RPMI8226 (cell line): ENCODE measurements around the gene DUOXA2.
"Not testable (repeated sequence)": the region's sequence is repeated elsewhere in the genome, so short reads cannot be mapped to it uniquely, and the experiment has no call there.

Experiments used
- DNase-seq: peaks from one replicate; pipeline ENCODE4 v3.0.0-alpha.2; 2015

DUOXA2 gene

DNA sequence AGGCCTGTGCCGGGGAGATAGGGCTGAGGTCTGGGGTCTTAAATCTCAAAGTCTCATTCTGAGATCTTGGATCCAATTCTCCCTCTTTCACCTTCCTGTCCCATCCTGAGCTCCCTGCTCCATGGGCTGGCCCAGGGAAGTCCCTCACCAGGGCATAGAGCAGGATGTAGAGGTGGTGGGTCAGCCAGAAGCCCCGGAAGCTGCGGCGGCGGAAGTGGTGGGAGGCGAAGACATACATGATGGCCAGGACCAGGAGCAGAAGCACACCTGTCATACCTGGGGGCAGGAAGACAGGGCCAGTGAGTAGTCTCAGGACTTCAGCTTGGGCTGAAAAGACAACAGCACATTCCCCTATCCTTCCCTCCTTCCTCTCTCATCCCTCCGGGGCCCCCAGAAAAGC, 16.7 kb upstream of the DUOXA2 start:
- DNase-seq, result no peak

DNA sequence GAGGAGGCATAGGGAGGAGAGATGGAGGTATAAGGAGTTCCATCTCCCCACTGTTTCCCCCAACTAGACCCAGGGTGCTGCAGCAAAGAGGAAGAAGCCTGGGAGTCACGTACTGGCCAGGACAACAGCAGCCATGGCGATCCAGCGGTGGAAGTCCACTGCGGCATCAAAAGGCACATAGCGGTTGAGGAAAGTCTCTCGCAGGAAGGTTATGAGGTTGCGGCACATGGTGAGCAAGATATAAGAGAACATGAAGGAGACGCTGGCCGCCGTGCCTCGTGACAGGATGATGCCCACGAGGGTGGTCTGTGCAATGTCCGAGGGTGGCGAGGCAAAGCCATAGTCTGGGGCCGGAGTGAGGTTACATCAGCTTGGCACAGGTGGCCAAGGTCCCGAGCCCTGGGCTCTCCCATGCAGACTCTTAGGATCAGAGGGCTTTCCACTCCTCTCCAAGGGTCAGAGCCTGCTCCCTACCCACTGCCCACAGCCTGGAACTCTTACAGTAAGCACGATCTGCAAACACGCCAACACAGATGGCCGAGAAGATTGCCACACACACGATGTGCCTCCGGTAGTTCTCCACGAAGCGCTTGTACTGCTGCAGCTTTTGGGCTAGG, 14.5 kb upstream of the DUOXA2 start:
- no peak for DNase-seq

DNA sequence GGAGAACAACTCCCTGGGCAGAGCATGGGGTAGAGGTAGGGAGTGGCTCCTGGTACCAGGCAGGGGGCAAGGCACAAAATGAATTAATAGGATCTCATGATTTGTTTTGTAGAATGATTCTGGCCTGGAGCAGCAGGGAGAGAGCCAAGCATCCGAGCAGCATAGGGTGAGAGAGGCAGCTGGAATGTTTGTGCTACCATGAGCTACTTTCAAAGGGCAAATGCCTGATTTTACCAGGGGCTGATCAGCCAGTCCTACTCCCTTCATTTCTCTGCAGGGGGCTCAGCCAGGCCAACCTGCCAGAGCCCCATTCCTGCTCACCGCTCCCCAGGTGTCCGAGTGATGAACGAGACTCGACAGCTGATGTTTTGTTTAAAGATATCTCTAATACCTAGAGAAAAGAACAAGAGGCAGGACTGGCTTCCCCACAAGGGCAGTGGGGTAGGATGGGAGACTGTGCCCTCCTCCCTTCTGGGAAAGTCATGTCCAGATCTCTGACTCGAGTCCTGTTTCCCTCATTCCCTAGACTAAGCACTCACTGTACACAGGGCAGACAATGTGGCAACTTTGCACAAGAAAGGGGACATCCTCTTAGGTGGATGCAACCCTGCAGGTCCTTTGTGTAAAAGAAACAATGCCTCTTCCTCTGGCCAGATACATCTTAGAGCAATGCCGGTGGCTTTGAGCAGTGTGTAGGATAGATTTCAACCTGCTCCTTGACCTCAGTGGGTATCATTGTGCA, 13.1 kb upstream of the DUOXA2 start:
- no peak for DNase-seq

DNA sequence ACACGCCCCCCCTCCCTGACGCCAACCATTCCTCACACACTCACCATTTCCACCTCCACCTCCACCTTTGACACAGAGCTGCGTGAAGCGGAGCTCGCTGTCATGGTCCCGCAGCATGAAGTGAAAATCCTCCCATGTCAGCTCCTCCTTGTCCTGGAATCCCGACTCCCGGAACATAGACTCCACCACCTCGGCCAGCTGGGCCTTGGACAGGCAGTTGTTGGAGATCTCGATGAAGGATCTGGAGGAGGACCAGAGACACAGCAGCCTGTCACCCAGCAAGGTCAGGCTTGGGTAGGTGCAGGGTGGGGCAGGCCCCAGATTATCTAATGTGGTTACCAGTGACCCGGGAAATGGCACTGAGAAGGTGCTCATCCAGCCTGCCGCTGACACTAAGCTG, 12.4 kb upstream of the DUOXA2 start:
- DNase-seq, result no peak

- no peak for DNase-seq
Observed at GRCh38 chr15:45102226-45102625, 11.9 kb upstream of the DUOXA2 start.

DNA sequence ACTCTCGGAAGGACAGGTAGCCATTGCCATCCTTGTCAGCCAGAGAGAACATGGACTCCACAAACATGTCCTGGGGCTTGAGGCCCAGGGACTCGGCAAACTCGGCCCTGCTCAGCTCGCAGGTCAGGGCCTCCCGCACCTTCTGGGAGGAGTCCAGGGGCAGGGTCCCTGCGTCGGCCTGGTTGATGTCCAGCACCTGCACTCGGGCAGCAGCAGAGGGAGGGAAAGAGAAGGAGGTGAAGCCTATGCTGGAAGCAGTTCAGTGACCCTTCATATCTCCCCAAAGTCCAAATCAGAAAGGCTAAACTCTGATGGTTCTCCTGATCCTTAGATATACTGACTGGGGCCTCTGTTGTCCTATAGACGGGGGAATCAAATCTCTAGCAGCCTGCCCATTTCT, 10.0 kb upstream of the DUOXA2 start:
- DNase-seq, result not testable (repeated sequence)

- no peak for DNase-seq
Observed at GRCh38 chr15:45105586-45105985, 8.5 kb upstream of the DUOXA2 start.

- DNase-seq, result no peak
Observed at GRCh38 chr15:45106002-45106790, 7.9 kb upstream of the DUOXA2 start.

DNA sequence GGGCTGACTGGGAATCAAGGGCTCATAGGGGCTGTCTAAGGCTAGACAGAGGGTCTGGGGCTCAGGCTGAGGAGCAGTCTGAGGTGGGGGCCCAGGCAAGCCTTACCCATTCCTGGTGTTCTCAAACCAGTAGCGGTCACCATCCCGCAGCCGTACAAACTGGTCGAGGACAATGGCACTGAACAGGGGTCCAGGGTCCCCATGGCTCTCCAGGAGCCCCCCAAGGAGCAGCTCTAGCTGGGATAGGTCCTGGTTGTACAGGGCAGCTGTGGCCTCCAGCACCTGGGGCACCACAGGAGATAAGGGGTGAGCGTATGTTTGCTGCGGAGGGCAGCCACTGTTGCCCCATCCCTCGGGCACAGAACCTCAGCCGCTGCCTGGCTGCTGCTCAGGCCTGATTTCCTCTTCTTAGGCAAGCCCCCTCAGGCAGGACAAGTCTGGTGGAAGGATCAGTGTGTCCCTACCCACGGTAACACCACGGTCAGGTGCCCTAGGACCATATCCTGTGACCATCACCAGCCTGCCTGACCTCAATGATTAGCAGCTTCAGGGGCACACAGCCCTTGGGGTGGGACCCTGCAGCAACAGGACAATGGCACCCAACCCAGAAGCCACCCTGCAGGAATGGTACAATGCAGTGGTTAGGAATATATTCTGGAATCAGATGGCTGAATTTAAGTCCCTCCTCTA, 6.0 kb upstream of the DUOXA2 start:
- DNase-seq, result no peak

DNA sequence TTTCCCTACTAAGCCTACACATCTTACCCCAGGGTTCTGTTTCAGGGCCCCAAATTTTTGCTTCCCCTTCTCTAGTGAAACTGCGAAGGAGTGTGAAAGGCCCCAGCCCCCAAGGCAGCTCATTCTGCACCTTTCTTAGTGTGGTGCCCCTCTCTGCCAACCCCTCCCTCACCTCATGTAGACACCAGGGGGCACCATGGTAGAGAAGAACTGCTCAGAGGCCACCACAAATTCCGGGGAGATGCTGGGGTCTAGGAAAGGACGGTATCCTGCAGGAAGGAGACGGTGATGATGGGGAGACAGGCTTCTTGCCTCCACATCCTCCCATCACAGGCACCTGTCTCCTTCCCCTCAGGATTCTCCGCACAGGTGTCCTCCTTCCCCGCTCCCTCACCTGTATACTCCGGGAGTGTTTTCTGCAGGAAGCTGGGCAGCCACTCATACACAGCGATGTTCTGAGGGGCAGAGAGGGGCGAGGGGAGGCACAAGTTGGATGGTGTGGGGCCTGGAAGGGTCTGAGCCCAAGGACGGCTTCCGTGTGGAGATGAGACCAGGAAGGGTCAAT, 3.8 kb upstream of the DUOXA2 start:
- DNase-seq, result no peak

DNA sequence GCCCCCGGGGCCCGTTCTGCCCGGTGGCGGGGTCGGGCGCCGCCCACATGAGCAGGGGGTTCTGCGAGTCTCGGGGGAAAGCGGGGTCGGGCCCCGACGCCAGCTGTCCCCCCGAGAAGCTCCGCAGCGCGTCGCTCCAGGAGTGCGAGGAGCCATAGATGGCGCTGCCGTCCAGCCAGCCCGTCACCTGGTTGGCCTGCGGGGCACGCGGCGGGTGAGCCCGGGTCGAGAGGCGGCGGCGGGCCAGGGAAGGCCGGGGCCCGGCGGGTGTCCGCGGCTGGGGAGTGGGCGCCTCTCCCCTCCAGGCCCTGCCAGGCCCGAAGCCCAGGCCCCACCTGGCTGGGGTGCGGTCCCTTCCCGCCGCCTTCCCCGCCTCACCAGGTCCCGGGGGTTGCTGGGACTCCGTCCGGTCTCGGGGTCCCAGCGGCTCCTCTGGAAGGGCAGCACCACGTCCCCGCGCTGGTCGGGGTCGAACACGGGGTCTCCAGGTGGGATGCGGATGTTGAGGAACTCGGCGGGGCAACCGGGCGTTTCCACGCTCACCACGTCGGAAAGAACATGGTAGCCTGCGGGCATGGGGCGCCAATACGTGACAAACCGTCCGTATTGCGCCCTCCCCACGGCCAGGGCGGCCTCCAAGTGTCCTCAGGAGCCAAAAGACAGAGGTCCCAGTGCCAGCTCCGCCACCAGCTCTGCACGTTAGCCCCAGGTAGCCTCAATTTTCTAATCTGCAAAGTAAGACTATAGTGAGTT, 2.6 kb upstream of the DUOXA2 start:
- DNase-seq, result no peak

DNA sequence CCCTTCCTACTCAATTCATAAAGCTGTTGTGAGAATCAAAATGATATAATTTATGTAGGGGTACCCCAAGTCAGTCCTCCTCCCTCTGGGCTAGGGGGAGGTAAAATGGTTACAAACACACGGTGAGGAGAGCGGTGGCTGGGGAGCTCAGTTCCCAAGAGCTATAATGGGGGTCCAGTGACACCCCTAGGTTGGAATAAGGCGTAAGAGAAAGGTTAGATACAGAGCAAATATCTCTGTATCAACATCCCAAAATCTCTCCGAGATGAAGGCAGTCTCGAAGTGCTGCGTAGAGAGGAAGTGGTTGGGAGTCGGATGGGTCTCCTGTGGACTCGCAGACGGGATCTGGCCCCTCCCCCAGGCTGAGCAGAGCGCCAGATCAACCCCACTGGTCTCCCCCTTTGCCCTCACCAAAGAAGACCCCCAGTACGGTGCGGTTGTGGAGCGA, 2.0 kb upstream of the DUOXA2 start:
- no peak for DNase-seq

DNA sequence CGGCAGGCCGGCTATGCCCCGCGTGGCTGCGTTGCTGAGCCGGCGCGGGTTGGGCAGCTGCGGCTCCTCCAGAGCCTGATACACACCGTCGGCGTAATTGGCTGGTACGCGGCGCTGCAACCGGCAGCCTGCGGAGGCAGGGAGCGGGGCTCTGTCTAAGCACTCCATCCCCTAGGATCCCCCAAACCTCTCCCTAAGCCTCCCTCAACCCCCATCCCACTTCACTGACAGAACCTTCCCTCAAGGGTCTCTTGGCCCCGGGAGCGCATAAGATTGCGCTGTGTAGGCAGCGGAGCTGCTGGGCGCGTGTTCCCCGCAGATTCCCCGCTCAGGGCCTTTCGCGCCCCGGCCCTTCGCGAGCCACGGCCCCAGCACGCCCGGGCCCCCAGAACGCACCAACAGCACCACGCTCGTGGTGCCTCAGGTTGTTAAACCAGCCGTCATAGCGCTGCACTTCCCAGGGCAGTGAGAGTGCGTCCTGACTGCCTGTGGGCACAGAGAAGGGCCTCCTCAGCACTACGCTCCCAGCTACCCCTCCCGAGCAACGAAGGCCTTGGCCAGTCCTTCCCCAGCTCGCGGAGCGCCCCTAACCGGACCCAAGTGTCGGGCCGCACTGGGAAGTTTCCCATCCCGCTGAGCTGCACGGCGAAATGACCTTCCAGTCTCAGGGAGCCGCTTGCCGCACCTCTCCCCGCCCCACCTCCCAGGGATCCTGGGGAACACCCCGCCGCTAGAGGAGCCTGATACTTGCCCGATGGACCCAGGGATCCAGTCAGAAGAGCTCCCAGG, 1.3 kb upstream of the DUOXA2 start:
- no peak for DNase-seq

GRCh38 chr15:45113380-45113990, 641 bp upstream of the DUOXA2 start:
- no peak for DNase-seq

GRCh38 chr15:45114751-45115085, 592 bp downstream of the DUOXA2 start:
- DNase-seq, result no peak

GRCh38 chr15:45115312-45115820, 1.2 kb downstream of the DUOXA2 start:
- DNase-seq, result no peak

DNA sequence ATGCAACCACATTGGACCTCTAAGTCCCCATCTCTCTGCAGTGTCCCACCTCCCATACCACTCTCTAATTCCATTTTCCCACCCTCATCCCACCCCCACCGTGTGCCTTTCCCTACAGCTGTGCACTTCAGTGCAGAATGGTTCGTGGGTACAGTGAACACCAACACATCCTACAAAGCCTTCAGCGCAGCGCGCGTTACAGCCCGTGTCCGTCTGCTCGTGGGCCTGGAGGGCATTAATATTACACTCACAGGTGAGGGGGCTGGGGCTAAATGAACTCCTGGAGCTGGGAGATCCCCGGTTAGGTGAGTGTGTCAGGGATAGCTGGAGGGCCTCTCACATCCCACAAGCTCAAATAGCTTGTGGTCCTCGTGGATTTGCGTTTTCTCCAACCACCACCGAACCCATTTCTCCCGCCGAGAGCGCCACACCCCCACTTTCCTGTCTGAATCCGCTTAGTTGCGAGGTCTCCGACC, 1.9 kb downstream of the DUOXA2 start:
- DNase-seq, result no peak

GRCh38 chr15:45116482-45117307, 2.6 kb downstream of the DUOXA2 start:
- no peak for DNase-seq

GRCh38 chr15:45117308-45118130, 3.4 kb downstream of the DUOXA2 start:
- no peak for DNase-seq
